GM18909 (cell line): ENCODE measurements around the gene ATCAY.

Source experiments
- ATAC-seq: cut with Tn5 transposase; IDR thresholded peaks from one replicate; pipeline ENCODE4 v1.9.1; 2021; ENCODE audit warnings: mild to moderate bottlenecking; ENCODE audit not compliant: unreplicated experiment, poor library complexity

The ATCAY gene, protein sequence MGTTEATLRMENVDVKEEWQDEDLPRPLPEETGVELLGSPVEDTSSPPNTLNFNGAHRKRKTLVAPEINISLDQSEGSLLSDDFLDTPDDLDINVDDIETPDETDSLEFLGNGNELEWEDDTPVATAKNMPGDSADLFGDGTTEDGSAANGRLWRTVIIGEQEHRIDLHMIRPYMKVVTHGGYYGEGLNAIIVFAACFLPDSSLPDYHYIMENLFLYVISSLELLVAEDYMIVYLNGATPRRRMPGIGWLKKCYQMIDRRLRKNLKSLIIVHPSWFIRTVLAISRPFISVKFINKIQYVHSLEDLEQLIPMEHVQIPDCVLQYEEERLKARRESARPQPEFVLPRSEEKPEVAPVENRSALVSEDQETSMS

DNA sequence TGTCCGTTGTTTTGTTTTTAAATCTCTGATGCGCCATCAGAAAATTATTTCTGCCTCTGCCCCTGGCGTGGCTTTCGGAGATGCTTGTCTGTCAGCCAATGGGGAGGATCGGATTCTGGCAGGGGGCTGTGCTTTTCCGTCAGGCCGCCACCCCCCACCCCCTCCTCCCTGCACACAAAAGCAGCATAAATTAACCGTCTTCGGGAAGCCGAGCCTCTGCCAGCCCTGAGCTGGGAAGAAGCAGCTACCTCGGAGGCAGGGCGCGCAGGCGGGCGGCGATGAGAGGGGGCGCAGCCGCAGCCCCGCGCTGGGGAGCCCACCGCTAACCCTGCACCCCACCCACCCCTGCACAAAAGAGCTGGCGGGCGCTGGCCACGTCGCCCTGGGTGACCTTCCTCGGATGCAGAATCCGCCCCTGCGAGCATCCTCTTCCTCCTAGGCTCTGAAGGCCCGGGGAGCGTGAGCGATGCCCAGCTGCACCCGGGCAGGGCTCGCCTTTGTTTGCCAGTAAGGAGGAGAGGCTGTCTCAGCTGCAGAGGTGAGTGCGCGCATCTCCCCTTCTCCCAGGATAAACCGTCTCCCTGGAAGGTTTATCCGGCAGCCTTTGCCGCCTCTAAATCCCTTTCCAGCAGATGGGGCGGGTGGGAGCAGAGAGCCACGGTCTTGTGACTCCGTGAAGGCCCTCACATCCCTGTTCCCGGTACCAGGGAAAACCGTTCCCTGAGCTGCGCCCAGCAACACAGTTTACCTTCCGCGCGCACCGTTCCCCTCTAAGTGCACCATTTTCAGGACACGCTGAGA is at the start of gene ATCAY:
Gene ATCAY (plus strand): TSS at position 215 of the 801 bp plus-strand sequence. CDS start 5,083 bp downstream, outside the sequence.
- ATAC-seq, result no peak

DNA sequence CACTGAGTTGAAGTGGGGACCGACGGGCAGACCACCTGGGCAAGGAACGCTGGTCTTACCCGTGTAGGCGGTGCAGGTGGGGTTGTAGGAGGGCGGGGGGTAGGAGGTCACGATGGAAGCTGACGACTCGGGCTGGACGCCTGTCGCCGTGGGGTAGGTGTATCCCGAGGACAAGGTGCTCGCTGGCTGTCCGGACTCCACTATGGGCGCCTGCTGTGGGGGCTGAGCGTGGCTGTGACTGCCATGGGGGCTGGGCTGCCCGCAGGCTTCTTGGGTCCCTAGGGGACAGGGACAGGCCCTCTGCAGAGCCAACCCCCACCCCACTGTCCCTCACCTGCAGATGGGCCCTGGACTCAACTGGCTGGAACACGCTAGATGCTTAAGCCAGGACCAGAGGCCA is 48.9 kb upstream of the ATCAY start:
- no peak for ATAC-seq

GRCh38 chr19:3832001-3832400 is 48.5 kb upstream of the ATCAY start:
- ATAC-seq, result no peak

DNA sequence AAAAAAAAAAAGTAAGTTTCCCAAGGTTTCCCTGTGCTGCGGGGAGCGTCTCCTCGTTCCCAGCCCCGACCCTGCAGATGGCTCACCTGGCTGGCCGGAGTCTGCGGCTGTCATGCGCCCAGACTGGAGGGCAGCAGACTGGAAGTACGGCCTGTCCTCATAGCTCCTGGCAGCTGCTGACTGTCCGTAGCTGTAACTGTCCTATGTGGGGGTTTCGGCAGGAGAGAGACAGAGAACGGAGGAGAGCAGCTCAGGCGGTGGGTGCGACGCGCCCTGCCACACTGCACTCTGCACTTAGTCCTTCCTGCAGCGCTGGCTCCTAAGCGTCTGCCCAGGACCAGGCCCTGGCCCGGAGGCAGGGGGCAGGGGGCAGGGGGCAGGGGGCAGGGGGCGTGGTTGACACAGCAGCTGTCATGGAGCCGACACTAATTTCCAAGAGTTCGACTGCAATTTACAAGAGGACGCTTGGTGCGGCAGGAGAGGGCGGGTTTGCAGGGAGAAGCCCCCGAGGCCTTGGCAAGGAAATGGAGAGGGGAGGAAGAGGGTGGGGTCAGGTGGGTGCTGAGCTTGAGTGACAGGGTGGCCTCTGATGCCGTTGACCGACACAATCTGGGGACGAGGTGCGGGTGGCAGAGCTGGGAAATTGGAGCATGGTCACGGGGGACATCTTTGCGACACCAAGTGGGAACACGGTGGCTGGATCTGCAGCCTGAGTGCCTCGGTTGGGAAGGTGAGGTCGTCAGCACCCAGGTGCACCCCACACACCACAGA is 46.7 kb upstream of the ATCAY start:
- no peak for ATAC-seq

GRCh38 chr19:3834349-3835054 is 46.0 kb upstream of the ATCAY start:
- ATAC-seq, result no peak

DNA sequence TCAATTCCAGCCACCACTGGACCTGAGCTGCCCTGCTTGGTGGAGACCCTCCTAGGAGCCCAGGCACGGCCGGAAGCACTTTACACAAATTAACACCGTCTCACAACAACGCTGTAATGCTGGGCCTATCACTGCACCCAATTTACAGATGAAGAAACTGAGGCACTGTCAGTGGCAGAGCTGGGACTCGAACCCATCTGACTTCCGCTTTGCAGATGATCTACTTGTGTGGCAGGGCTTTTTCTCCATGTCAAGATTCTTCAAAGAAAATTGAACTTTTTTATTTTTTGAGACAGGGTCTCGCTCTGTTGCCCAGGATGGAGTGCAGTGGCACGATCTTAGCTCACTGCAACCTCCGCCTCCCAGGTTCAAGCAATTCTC is 45.4 kb upstream of the ATCAY start:
- ATAC-seq, result no peak

DNA sequence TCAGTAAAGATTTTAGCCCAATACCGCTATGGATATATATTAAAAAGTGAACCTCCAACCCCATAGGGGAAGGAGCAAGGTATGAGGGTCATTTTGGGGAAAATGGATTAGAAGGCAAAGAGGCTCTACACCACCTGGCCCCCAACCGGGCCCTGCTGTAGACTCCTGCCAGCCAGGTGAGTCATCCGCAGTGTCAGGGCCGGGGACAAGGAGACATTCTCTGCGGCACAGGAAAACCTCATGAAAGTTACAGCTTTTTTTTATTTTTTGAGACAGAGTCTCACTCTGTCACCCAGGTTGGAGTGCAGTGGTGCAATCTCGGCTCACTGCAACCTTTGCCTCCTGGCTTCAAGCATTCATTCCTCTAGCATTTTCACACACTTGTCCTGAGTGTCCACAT is 43.6 kb upstream of the ATCAY start:
- ATAC-seq, result no peak

DNA sequence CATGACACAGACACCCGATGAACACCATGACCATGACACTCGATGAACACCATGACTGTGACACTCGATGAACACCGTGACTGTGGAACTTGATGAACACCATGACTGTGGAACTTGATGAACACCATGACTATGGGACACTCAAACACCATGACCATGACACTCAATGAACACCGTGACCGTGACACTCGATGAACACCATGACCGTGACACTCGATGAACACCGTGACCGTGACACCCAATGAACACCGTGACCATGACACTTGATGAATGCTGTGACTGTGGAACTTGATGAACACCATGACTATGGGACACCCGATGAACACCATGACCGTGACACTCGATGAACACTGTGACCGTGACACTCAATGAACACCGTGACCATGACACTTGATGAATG is 43.2 kb upstream of the ATCAY start:
- no peak for ATAC-seq

DNA sequence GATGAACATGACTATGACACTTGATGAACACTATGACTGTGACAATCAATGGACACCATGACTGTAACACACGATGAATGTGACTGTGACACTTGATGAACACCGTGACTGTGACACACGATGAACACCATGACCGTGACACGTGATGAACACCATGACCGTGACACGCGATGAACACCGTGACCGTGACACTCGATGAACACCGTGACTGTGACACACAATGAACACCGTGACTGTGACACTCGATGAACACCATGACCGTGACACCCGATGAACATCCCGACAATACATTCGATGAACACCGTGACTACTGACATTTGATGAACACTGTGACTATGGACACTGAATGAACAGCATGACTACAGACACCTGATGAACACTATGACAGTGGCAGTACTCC is 42.6 kb upstream of the ATCAY start:
- ATAC-seq, result no peak

GRCh38 chr19:3838661-3839060 is 41.8 kb upstream of the ATCAY start:
- ATAC-seq, result no peak

DNA sequence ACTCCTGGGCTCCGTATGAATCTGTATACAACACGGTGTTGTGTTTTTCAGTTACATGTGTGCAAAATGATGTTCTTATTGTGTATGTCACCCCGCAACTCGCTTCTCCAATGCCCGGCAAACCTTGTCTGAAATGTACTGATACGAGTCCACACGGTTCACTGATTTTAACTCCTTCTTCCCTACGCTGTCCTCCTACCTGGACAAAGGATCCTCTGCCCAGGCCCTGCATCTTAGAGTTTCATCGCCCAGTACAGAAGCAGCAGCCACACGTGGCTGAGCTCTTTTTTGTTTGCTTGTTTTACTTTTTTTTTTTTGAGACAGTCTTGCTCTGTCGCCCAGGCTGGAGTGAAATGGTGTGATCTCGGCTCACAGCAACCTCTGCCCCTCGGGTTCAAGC is 40.5 kb upstream of the ATCAY start:
- no peak for ATAC-seq

DNA sequence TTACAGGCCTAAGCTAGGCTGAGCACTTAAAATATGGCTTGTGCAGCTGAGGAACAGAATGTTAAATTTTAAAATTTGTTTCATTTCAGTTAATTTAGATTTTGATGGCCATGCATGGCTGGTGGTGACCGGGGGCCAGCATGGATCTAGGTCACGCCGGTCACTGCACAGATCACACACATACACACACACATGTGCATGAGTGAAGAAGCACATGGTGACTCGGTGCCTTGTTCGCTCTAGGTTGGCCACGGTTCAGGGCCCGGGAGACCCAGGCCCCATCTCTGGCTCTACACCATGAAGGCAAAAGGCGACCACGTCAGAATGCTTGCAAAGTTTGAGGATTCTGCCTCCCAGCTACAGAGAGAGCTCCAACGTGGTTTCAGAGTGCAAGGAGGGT is 39.7 kb upstream of the ATCAY start:
- no peak for ATAC-seq

- no peak for ATAC-seq
Measured at GRCh38 chr19:3842948-3843347, 37.5 kb upstream of the ATCAY start.

- ATAC-seq, result no peak
Measured at GRCh38 chr19:3844596-3844995, 35.9 kb upstream of the ATCAY start.

GRCh38 chr19:3849092-3849491 is 31.4 kb upstream of the ATCAY start:
- no peak for ATAC-seq

GRCh38 chr19:3849787-3850186 is 30.7 kb upstream of the ATCAY start:
- no peak for ATAC-seq

GRCh38 chr19:3850320-3850972 is 30.0 kb upstream of the ATCAY start:
- no peak for ATAC-seq

GRCh38 chr19:3851254-3852176 is 29.0 kb upstream of the ATCAY start:
- no peak for ATAC-seq

DNA sequence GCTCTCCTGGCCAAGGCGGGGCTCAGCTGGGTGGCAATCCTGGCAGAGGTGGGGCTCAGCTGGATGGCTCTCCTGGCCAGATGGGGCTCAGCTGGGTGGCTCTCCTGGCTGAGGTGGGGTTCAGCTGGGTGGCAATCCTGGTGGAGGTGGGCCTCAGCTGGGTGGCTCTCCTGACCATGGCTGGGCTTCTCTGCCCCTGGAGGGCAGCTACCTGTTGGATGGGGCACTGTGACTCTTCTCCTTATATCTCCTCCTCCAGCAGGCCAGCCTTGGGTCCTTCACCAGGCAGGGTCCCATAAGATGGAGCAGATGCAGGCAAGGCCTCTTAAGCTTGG is 28.3 kb upstream of the ATCAY start:
- no peak for ATAC-seq
